HG03103 (cell line): ENCODE data around the gene TSPOAP1.
"Not testable (repeated sequence)": the region's sequence is repeated elsewhere in the genome, so short reads cannot be mapped to it uniquely, and the experiment has no call there.

Experiments used
- ATAC-seq: cut with Tn5 transposase; IDR thresholded peaks from one replicate; pipeline ENCODE4 v1.9.1; 2021; ENCODE audit warnings: low read depth; ENCODE audit not compliant: unreplicated experiment

TSPOAP1 gene

DNA sequence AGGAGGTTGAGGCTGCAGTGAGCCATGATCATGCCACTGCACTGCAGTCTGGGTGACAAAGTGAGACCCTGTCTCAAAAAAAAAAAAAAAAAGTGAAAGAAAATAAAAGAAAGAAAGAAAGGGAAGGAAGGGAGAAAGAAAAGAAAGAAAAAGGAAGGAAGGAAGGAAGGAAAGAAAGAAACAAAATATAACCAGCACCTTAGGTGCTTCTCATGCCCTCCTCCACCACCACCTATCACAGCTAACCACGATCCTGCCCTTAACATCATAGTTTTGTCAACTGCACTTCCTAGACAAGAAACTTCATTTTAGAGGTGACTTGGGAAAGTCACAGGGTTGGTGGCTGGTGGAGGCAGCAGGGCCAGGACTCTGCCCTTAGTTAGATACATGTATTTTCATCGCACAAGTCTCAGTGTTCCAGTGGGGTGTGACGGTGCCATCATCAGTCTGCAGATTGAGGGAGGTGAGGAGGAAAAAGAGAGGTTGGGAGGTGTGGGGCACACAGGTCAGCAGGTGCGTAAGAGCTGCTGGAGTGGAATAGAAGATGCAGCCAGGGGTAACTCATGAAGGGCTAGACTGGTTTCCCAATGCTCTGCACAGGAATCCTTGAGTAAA lies 13.4 kb upstream of the TSPOAP1 start:
- no peak for ATAC-seq

DNA sequence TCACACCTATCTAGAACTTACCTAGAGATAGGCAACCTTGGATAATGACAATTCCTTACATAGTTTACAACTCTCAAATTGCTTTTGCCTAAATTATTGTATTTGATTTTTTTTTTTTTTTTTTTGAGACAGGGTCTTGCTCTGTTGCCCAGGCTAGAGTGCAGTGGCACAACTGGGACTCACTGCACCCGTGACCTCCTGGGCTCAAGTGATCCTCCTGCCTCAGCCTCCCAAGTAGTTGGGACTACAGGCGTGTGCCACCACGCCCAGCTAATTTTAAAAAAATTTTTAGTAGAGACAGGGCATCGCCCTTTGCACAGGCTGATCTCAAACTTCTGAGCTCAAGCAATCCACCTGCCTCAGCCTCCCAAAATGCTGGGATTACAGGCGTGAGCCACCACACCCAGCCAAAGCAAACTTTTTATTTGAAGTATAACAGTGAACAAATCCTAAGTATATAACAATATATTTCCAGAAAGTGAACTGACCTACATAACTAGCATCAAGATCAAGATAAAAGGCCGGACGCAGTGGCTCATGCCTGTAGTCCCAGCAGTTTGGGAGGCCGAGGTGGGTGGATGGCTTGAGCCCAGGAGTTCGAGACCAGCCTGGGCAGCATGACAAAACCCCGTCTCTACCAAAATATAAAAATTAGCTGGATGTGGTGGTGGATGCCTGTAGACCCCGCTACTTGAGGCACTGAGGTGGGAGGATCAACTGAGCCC lies 12.7 kb upstream of the TSPOAP1 start:
- not testable (repeated sequence) for ATAC-seq

DNA sequence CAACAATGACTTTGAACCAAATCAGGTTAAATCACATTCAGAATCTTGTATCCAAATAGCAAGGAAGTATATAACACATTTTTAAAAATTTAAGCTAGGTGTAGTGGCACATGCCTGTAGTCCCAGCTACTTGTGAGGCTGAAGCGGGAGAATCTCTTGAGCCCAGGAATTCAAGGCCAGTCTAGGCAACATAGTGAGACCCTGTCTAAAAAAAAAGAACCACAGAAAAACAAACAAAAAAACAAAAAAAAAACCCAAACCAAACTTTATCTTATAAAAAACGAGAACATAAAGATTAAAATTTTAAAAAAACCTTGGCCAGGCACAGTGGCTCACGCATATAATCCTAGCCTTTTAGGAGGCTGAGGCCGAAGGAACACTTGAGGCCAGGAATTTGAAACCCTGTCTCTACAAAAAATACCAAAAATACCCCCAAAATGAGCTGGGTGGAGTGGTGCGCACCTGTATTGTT lies 11.8 kb upstream of the TSPOAP1 start:
- no peak for ATAC-seq

DNA sequence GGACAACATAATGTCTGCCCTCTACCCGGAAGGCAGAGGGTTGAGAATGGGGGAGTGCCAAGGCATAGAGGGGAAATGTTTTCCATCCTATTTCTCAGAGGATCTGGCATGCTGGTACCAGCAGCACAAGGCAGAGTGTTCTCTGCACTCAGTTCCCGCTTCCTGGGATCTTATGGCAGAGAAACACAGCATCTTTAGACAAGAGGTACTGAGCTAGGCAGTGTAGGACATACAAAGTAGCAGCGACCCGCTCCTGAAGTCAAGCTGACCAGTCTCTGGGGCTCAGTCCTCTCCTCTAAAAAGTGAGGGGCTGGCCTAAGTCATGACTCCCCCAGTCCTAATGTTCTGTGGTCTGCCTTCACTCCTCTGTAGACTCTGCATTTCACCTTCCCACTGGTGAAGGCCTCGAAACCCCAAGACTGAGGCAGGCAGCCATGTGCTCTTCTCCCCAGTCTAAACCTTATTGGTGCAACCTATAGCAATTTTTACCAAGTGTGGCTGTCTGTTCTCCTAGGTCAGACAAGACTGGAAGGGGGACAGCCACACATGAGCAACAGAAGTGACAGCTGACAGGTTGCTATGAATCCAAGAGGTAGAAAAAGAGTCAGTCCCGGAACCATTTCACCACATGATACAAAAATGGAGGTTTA lies 11.3 kb upstream of the TSPOAP1 start:
- no peak for ATAC-seq

DNA sequence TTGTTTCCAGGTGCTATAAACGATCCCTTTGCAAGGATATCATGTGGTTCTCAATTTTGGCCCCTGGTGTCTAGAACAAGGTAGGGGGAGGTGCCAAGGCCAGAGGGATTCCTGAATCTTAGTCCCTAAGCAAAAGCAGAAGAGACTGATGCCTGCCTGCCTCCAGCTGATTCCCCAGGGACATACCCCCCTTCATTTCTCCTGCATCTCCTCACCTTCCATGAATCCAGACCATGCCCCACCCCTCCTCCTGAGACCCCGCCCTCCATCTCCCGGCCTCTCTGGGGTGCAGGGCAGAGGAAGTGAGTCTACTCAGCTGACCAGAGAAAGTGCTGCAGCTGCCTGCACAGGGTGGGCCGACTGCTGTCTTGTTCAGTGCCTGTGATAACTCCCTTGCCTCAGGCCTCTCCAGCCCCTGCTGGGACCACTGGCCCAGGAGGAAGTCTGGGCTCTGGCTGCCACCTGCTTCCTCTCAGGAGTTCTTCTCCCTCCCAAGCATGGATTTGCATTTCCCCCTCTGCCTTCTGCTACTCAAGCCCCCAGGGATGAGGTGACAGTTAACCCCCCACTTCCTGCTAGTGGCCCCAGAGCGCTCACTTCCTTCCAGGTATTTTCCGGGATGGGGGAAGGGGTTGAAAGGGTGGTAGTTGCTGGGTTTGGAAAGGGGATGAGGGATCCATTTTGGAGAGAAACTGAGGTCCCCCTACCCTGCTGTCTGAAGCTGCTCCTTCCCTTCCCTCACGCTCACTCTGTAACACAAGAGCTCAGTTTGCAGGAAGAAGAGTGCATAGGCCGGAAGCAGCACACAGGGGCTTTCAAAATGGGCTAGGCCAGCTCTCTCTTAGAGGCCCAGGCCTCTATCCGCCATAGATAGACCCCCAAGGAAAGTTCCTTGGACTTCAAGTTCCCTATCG lies 10.5 kb upstream of the TSPOAP1 start:
- no peak for ATAC-seq

DNA sequence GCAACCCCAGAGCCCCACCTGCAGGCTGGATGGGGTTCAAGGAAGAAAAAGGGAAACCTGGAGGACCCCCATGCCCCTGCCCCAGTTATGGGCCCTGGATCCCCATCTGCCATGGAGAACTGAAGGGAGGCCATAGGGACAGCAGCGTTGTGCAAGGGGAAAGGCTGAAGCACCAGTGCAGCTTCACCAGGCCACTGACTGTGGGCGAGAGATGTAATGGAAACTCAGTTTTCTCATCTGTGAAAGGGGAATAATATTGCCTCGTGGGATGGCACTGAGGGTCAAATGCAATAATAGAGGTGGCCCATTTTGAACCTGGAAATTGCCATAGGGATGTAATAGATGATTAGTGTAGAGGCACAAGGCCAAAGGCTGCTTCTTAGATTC lies 9.9 kb upstream of the TSPOAP1 start:
- no peak for ATAC-seq

DNA sequence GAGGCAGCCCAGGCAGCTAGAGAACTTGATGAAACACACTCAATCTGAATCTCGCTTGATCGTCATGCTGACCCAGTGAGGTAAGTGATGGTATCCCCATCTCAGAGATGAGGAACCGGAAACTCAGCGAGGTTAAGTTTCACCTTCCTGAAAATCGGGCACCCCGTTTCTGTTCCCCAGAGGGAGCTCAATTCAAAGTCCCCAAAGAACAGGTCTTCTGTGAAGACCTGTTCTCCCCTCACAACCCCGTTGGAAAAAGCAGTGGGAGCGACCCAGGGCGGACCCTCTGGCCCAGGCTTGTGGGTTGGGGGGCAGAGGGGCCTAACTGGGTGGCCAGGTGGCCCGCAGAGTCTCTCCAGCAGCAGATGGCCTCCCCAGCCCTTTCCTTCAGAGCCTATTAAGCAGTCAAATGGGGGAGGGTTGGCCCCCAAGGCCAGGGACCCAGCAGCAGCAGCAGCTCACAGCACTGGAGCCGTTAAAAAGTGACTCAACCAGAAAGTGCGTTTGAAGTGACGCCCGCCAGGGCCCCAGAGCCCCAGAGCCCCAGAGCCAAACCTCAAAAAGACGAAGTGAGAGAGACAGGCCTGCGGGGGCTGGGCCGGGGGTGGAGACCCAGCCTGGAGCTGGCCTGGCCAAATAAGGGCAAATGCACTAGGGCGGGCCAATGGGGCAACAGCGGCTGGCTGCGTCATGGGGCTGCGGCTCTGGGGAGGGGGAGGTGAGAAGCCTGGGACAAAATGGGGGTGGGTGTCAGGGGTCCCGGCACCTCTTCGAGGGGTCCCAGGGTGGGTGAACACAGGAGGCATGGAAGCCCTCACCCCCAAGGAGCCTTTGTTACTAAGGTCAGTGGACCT lies 9.2 kb upstream of the TSPOAP1 start:
- ATAC-seq = peak; percentile 47

DNA sequence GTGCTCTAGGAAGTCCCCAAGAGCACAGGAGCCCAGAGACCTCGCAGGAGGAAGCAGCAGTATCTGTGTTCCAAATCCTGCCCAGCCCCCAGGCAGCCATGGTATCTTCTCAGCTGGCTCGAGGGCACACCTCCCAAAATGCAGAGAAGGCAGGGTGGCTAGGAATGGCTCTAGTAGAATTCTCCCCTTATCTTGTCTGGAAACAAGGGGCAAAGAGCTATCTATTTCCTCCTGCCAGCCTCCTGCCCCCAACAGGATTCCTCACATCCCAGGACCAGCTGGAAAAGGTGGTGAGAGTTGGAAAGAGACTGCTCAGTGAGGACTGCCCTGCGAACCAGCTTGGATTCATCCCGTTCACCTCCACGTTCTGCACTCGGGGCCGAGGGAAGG lies 8.6 kb upstream of the TSPOAP1 start:
- no peak for ATAC-seq

DNA sequence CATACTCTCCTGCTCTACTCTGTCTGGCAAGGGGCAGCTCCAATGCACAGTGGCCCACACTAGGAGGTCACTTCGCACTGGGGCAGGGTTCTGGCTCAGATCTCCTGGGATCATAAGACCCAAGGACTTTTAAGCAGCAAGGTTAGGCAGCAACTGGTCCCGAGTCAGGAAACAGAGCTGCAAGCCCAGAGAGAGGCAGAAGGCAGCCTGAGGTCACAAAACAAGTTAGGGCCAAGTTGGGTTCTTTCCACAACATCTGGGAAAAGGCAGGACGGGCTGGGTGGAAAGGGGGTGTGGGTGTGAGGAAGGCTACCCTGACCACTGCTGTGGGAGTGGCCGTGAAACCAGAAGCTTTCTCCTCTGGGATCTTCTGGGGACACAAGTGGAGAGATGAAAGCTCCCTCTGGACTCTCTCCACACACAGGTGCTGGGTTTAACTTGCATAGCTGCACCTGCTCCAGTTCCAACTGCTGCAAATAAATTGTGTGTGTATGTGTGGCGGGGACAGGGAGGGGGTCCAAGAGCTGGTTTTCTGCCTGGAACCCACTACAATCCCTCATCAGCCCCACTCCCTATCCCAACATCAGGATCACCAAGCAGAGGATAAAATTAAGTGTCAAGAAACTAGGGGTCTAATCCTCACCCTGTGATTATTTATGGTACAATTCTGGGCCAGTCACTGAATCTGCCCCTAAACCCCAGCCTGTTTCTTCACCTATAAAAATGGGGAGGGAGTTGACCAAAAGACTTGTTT lies 8.0 kb upstream of the TSPOAP1 start:
- ATAC-seq = no peak

DNA sequence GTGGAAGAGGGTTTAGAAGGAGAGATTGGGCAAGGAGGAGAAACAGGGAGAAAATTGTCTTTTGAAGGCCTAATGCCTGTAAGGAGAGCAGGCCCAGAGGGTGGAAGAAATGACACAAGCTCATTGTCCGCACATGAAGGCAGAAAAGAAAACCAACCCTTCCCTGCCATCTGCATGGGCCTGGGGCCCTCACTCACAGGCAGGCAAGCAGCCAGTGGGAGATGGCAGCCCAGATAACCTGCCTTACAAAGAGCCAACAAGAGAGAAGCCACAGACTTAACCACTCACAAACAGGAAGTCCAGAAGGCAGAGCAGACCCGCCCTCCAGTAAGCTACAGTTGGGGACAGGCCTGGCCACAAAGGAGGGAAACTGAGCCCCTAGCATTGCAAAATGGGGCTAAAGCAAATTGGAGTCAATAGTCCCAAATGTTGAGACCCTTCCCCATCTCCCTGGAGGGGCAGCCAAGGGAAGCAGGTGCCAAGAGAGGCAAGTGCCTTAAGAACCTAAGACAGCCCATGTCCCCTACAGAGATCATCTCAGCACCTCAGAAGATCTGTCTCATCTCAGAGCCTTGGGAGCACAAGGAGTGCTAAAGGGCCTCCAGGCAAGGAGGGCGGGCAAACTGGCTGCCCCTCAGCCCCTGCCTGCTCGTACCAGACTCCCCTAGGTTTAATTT lies 7.3 kb upstream of the TSPOAP1 start:
- ATAC-seq = no peak

DNA sequence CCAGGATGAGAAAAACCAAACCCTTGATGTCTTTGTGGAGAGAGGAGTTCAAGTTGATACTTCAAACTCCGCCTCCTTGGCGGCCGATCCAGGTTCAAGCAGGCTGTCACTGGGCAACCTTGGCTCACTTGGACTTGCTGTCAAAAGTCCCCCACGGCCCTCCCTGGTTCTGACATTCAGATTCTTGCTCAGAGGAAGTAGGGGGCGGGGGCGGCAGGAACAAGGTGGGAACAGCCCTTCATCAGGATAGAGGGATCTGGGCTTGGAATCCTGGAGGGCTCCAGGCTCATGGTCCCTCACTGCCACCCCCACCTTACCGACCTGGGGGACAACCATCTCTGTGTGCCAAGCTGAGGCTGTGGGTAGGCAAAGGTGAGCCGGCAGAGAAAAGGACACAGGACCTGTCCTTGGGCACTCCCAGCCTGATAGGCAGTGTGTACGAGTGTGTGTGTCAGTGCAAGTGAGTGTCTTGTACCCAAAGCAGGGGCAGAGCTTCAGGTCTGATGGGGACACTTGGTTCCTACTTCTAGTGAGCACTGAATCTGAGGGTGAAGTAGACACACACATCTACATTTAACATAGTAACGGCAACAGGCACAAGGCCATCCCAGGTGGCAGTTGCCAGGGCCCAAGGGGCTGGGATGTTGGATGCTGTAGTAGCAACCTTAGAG lies 6.6 kb upstream of the TSPOAP1 start:
- ATAC-seq = no peak

DNA sequence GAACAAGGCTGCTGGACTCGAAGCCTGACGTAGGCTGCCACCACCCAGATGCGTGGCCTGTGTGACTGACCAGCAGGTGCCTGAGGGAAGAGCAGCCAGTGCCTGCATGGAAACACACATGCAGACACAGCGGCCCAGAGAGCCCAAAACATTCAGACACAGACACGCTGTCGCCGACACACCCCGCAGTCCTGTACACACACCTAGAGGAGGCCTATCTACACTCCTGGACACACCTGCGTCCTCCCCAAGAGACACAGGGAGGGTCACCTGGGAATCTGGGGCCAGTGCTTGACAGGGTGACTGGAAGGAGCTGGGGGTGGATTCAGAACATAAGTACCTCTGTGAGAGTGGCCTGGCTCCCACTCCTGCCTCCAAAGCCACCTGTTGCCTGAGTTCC lies 6.1 kb upstream of the TSPOAP1 start:
- no peak for ATAC-seq

DNA sequence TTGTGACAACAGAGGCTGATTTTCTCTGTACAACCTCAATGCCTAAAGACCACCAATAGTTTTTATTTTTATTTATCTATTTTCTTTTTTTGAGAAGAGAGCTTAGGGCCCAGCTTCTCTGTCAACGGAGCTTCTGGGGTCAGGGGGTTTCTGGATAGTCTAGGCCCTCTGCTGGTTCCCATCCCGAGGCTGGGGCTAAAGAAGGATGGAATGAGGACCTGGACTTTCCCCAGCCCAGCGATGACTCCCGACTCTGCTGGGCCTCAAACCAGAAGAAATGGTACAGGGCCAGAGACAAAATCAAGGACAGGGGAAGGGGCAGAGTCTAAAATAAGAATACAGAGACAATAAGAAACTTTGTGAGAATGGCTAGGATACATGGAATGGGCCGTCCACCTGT lies 5.7 kb upstream of the TSPOAP1 start:
- ATAC-seq = no peak

DNA sequence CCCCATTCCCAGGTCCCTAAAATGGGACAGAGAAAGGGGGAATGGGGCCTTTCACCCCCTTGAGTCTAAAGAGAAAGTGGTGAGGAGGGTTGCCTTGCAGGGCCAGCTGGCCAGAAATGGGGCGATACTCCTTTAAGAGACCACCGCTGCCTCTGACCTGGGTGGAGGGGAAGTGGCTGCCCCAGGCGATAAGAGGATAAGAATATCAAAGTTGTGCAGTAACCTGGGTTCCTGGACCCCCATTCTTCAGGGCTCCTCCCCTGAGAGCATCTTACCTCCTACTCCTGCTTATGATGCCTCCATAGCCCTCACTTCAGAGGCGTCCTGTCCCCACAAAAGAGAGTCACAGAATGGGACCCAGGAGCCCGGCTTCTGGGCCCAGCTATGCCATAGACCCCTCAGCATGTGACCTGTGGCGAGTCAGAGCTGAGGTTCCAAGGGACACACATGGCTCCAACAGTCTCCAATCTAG lies 5.2 kb upstream of the TSPOAP1 start:
- ATAC-seq = no peak

DNA sequence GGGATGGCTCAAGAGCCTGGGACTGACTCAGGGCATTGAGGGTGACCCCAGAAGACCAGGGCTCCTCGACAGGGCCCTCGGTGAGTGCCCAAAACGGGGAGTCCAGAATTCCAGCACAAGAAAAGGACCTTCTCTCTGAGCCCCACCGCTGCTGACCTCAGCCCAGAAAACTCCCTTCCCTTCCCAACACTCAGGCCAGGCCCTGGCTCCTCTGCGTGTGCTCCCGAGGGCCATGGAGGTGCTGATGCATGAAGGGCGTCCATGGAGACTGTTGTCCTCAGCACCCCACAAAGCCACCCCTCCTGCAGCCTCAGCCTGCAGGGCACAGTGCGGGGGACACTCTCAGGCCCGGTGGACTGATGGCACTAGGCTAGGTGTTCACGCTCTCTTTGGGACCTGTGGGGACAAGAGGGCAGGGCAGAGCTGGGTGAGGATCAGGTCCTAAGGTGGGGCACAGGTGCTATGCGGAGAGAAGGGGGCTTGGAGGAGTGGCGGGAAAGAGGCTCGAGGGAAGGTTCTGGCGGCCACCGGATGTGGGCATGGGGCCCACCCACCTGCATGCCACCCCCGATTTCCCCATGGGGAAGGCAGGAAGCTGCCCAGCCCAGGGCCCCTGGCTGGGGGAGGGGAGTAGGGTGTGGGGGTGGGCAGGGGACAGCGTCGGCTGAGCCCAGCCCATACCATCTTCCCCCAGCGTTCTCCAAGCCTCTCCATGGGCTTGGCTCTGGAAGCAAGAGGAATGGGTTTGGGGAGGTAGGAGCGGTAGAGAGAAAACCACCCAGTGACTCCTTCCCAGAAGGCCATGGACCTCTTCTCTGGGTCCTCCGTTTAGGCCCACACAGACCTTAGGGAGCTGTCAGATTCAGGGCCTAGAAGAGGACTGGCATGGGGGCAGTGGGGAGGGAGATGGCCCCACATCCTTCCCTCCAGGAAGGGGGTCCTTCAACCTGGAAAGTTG lies 4.5 kb upstream of the TSPOAP1 start:
- no peak for ATAC-seq

DNA sequence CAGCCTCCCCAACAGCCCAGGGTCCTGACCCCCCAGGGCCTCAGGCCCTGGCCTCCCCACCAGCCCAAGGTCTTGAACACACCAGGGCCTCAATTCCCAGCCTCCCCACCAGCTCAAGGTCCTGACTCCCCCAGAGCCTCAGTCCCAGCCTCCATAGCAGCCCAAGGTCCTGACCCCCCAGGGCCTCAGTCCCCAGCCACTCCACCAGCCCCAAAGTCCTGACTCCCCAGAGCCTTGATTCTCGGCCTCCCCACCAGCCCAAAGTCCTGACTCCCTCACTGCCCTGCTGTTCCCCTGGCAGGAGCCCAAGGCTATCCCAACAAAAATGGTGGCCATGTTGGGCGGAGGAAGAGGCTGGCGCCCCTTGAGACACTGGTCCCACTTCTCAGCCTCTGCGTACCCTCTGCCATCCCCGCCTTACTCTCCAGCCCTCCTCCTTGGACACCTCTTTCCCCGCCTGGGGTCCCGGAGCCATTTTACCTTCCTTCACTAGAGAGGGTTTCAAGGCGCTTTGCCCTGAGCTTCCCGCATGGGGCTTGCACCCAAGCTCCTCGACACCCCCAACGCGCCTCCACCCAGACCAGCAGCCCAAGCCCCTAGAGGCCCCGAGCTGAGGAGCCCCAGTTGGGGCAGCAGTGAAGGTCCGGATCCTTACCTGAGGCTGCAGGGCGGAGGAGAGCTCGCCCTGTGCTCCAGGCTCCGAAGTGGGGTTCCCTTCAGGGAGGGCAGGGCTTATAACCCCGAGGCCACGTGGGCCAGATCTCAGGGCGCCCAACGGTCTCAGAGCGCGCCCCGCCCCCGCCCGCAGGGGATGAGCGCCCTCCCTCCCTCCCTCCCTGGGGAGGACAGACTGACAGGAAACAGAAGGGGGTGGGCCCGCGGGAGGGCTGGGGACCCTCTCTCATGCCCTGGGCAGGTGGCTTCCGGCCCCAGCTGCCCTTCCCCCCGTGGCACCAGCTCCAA lies 3.5 kb upstream of the TSPOAP1 start:
- ATAC-seq = no peak
